Measurements from ENCODE around the gene C2CD3. TPM values are rescaled to one million over a fixed set of nuclear protein-coding genes. Genes with fewer than 3 reads are reported as not detected.

The C2CD3 gene
- total RNA-seq, 1 donor from 2014 or later = 53.7 TPM

DNA sequence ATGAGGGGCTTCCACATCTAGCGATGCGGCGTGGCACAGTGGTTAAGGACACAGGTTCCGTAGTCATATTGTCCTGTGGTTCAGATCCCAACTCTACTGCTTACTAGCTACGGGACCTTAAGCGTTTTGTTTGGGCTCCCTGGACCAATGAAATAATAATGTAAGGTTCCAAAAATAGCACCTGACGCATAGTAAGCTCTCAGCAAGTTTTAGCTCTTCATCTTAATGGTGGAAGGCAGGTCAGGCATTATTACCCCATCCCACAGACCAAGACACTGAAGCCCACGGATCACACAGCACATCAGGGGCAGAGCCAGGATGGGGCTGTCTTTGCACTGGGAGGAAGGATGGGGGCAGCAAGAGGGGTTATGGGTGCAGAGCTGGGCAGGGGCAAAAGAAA lies 206.9 kb downstream of the C2CD3 start:
- FAIRE-seq = no peak

More for the DNA sequence above, 206.9 kb downstream of the C2CD3 start:
- no peak for DNase-seq (ENCODE audit: low read depth)
- Mint-ChIP-seq H3K4me1 (ENCODE audit: low read depth, unreplicated experiment) (peaks cover 5% of the 10 kb centered on the region), H3K4me3 (ENCODE audit: unreplicated experiment) (no peak overlapping the region), H3K27me3 (ENCODE audit: low read depth, unreplicated experiment) (no peaks in the 10 kb centered on the region), H3K36me3 (ENCODE audit: low read depth, unreplicated experiment) (no peaks in the 10 kb centered on the region), H3K9me3 (ENCODE audit: unreplicated experiment) (no peaks in the 10 kb centered on the region), H3K27ac (ENCODE audit: unreplicated experiment) (peak overlapping the region; percentile 72)
- no peak overlapping the region for H3K4me2 ChIP-seq (ENCODE audit: low read length)
- peak overlapping the region; percentile 18 for H2AFZ ChIP-seq (ENCODE audit: low read depth, low read length)
- H3K9me3 ChIP-seq (ENCODE audit: insufficient read depth, low read depth, low read length) = no peaks in the 10 kb centered on the region
- H3K4me1 ChIP-seq (ENCODE audit: insufficient read depth, low read length) = no peaks in the 10 kb centered on the region
- H3K27ac ChIP-seq (ENCODE audit: low read depth, low read length) = no peak overlapping the region
- H3K79me2 ChIP-seq (ENCODE audit: insufficient read depth, low read length) = no peaks in the 10 kb centered on the region
- no peaks in the 10 kb centered on the region for H4K20me1 ChIP-seq (ENCODE audit: insufficient read depth, low read length)
- H3K36me3 ChIP-seq (ENCODE audit: insufficient read depth, low read length) = no peaks in the 10 kb centered on the region
- no peak for TF ChIP-seq EZH2 (IDR thresholded peaks at IDR 0.05; ENCODE audit: insufficient read depth, low read length)
- TF ChIP-seq, protein P1, sequence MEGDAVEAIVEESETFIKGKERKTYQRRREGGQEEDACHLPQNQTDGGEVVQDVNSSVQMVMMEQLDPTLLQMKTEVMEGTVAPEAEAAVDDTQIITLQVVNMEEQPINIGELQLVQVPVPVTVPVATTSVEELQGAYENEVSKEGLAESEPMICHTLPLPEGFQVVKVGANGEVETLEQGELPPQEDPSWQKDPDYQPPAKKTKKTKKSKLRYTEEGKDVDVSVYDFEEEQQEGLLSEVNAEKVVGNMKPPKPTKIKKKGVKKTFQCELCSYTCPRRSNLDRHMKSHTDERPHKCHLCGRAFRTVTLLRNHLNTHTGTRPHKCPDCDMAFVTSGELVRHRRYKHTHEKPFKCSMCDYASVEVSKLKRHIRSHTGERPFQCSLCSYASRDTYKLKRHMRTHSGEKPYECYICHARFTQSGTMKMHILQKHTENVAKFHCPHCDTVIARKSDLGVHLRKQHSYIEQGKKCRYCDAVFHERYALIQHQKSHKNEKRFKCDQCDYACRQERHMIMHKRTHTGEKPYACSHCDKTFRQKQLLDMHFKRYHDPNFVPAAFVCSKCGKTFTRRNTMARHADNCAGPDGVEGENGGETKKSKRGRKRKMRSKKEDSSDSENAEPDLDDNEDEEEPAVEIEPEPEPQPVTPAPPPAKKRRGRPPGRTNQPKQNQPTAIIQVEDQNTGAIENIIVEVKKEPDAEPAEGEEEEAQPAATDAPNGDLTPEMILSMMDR (IDR thresholded peaks at IDR 0.05; ENCODE audit: insufficient read depth, low read depth, low read length) = no peak
- H3K9ac ChIP-seq (ENCODE audit: low read length) = no peak overlapping the region
- no peaks in the 10 kb centered on the region for H3K27me3 ChIP-seq (ENCODE audit: insufficient read depth, low read length)
- no peak overlapping the region for H3K4me3 ChIP-seq (ENCODE audit: insufficient read depth, low read depth, low read length)

Other genes starting within 250 kb of the C2CD3 start
- gene DNAJB13, start 220.0 kb downstream of the C2CD3 start, total RNA-seq = 1.2 and 1.3 TPM in 2 replicates
- gene UCP2, start 188.2 kb downstream of the C2CD3 start, total RNA-seq = 57.9 and 83.0 TPM in 2 replicates
- 0.65 and 2.0 TPM in 2 replicates for gene UCP3, start 161.9 kb downstream of the C2CD3 start, total RNA-seq
- gene PPME1, start 287 bp upstream of the C2CD3 start, total RNA-seq = 376 and 401 TPM in 2 replicates
- 3.3 and 5.0 TPM in 2 replicates for gene P4HA3, start 140.6 kb upstream of the C2CD3 start, total RNA-seq
- 41.0 and 43.6 TPM in 2 replicates for gene PGM2L1, start 227.4 kb upstream of the C2CD3 start, total RNA-seq

Data from astrocyte (in vitro differentiated cells and primary cell).